Measurements from ENCODE around the gene PDE2A. TPM values are rescaled to one million over a fixed set of nuclear protein-coding genes. Genes with fewer than 3 reads are reported as not detected.
A peak's percentile ranks its signal among the peaks of the same experiment; 100 is the strongest.

Gene PDE2A
- polyA plus RNA-seq, 3 donors = 0.18 to 1.7 (median 0.53) TPM

DNA sequence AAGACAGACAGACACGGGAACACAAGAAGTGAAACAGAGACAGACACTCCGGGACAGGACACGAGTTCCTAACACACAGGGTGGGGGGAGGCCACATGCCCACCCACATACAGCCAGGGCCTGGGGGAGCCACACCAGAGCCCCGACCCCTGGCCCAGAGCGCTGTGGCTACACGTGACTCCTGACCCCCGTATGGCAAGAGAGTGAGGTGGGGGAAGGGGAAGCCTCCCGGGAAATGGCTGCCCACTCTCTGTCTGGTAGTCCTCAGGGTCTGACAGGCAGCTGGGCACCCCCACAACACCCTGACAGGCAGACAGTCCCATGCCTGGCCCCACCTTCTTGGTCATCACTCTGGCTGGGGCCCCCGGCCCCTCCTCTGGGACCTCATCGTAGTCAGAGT lies 38.6 kb upstream of the PDE2A start:
- TF ChIP-seq, protein P1, sequence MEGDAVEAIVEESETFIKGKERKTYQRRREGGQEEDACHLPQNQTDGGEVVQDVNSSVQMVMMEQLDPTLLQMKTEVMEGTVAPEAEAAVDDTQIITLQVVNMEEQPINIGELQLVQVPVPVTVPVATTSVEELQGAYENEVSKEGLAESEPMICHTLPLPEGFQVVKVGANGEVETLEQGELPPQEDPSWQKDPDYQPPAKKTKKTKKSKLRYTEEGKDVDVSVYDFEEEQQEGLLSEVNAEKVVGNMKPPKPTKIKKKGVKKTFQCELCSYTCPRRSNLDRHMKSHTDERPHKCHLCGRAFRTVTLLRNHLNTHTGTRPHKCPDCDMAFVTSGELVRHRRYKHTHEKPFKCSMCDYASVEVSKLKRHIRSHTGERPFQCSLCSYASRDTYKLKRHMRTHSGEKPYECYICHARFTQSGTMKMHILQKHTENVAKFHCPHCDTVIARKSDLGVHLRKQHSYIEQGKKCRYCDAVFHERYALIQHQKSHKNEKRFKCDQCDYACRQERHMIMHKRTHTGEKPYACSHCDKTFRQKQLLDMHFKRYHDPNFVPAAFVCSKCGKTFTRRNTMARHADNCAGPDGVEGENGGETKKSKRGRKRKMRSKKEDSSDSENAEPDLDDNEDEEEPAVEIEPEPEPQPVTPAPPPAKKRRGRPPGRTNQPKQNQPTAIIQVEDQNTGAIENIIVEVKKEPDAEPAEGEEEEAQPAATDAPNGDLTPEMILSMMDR (IDR thresholded peaks at IDR 0.05) = no peak
- Mint-ChIP-seq H3K36me3 (peaks cover 75 to 99% of the 10 kb centered on the region in 2 donors), H3K4me1 (peaks cover 40% of the 10 kb centered on the region), H3K27ac (peak overlapping the region; percentile 65 to 96 (median 90)), H3K4me3 (peak overlapping the region in 1 of 2 donors; percentile 64), H3K9me3 (no peaks in the 10 kb centered on the region), H3K27me3 (ENCODE audit: low read depth in 3 of 3) (peaks cover 0 to 7% (median 0%) of the 10 kb centered on the region in 3 donors)
- peaks cover 93 to 100% of the 10 kb centered on the region in 2 donors for H3K36me3 ChIP-seq (replicated peaks in 1 of 2; ENCODE audit: control insufficient read depth in 1 of 2, insufficient read depth in 2 of 2, low read length in 2 of 2)
- H3K27me3 ChIP-seq (ENCODE audit: control insufficient read depth in 2 of 2, insufficient read depth in 2 of 2, low read length in 2 of 2) = no peaks in the 10 kb centered on the region
- H3K4me2 ChIP-seq (replicated peaks; ENCODE audit: extremely low read depth, low read length, poor library complexity, severe bottlenecking) = no peak overlapping the region
- peak overlapping the region; percentile 25 for H3K9ac ChIP-seq (ENCODE audit: insufficient read depth, low read length, poor library complexity, severe bottlenecking)
- intact Hi-C loops (cut with micrococcal nuclease) = loop anchor here in 1 of 2 donors (10.0 kb wide), 1 partner anchor 462 kb away; no protein-coding TSS in a partner anchor
- H3K4me3 ChIP-seq (replicated peaks in 1 of 3; ENCODE audit: low read depth in 2 of 3, low read length in 3 of 3) = no peak overlapping the region
- no peak for DNase-seq
- peak overlapping the region; percentile 59 to 74 for H3K27ac ChIP-seq (ENCODE audit: low read depth in 1 of 2, low read length in 2 of 2)
- whole genome bisulfite sequencing (ENCODE audit: insufficient coverage) = no CpG with 5 or more reads among the region's 10 CpGs
- no peaks in the 10 kb centered on the region for H3K9me3 ChIP-seq (replicated peaks in 1 of 2; ENCODE audit: control insufficient read depth in 1 of 2, insufficient read depth in 1 of 2, low read length in 2 of 2)
- peaks cover 99% of the 10 kb centered on the region for H3K79me2 ChIP-seq (ENCODE audit: insufficient read depth, low read length)
- peaks cover 19 to 49% of the 10 kb centered on the region in 2 donors for H3K4me1 ChIP-seq (ENCODE audit: control insufficient read depth in 1 of 2, insufficient read depth in 2 of 2, low read length in 2 of 2)
- H4K20me1 ChIP-seq (ENCODE audit: insufficient read depth, low read length) = peaks cover 100% of the 10 kb centered on the region
- H2AFZ ChIP-seq (ENCODE audit: insufficient read depth, low read depth, low read length, poor library complexity, severe bottlenecking) = no peak overlapping the region

DNA sequence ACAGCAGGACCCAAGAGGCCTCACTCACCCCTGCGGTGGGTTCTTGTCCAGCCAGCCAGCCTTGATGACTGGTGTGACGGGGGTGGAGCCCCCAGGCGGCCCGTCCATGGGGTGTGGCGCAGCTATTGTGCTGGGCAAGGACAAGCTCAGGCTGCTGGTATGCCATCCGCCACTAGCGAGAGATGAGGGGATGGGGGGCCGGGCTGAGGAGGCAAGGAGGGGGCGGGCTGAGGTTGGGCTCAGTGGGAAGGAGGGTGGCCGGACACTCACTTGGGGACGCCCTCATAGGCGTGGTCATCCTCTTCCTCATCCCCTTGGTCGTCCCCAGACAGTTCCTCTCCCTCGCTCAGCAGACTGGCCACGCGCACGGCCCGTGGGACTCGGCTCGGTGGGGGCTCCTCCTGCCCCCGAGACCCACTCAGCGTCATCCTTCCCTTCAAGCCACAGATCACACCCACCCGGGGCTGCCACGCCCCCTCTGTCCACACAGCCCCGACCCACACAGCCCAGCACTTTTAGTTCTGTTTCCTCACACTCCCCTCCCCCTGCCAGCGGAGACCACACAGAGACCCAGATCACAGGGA lies 38.0 kb upstream of the PDE2A start:
- 51% methylated on average over 19 of the region's 26 CpGs for WGBS (ENCODE audit: insufficient coverage)
- peak overlapping the region; percentile 65 to 96 (median 90) for H3K27ac Mint-ChIP-seq
- Histone ChIP-seq H4K20me1 (ENCODE audit: insufficient read depth, low read length) (peaks cover 100% of the 10 kb centered on the region), H3K4me2 (replicated peaks; ENCODE audit: extremely low read depth, low read length, poor library complexity, severe bottlenecking) (no peak overlapping the region), H3K4me3 (replicated peaks in 1 of 3; ENCODE audit: low read depth in 2 of 3, low read length in 3 of 3) (no peak overlapping the region), H3K79me2 (ENCODE audit: insufficient read depth, low read length) (peaks cover 99% of the 10 kb centered on the region), H2AFZ (ENCODE audit: insufficient read depth, low read depth, low read length, poor library complexity, severe bottlenecking) (no peak overlapping the region), H3K27ac (ENCODE audit: low read depth in 1 of 2, low read length in 2 of 2) (peak overlapping the region; percentile 59 to 74), H3K9me3 (replicated peaks in 1 of 2; ENCODE audit: control insufficient read depth in 1 of 2, insufficient read depth in 1 of 2, low read length in 2 of 2) (no peaks in the 10 kb centered on the region), H3K9ac (ENCODE audit: insufficient read depth, low read length, poor library complexity, severe bottlenecking) (no peak overlapping the region), H3K36me3 (replicated peaks in 1 of 2; ENCODE audit: control insufficient read depth in 1 of 2, insufficient read depth in 2 of 2, low read length in 2 of 2) (peaks cover 93 to 100% of the 10 kb centered on the region in 2 donors), H3K4me1 (ENCODE audit: control insufficient read depth in 1 of 2, insufficient read depth in 2 of 2, low read length in 2 of 2) (peaks cover 14 to 43% of the 10 kb centered on the region in 2 donors), H3K27me3 (ENCODE audit: control insufficient read depth in 2 of 2, insufficient read depth in 2 of 2, low read length in 2 of 2) (no peaks in the 10 kb centered on the region)
- no peaks in the 10 kb centered on the region for H3K9me3 Mint-ChIP-seq
- H3K36me3 Mint-ChIP-seq = peaks cover 75 to 100% of the 10 kb centered on the region in 2 donors
- intact Hi-C loops (cut with micrococcal nuclease) = loop anchor here in 1 of 2 donors (10.0 kb wide), 1 partner anchor 463 kb away; no protein-coding TSS in a partner anchor
- peaks cover 34% of the 10 kb centered on the region for H3K4me1 Mint-ChIP-seq
- DNase-seq = peak; percentile 32 to 66 (median 60)
- H3K4me3 Mint-ChIP-seq = peak overlapping the region; percentile 64 to 72
- TF ChIP-seq, protein P1 (IDR thresholded peaks at IDR 0.05) = no peak
- H3K27me3 Mint-ChIP-seq (ENCODE audit: low read depth in 3 of 3) = peaks cover 0 to 7% (median 0%) of the 10 kb centered on the region in 3 donors
